ENCODE results near the gene COPB1. TPM values are rescaled to one million over a fixed set of nuclear protein-coding genes. Genes with fewer than 3 reads are reported as not detected.
"Not testable (repeated sequence)": the region's sequence is repeated elsewhere in the genome, so short reads cannot be mapped to it uniquely, and the experiment has no call there.

COPB1 gene
- total RNA-seq, 2 experiments from 2014 or later: 98.0 to 100.0 TPM

- peaks cover 11% of the 10 kb centered on the region for H3K36me3 Mint-ChIP-seq (ENCODE audit: low read depth)
- POLR2A ChIA-PET, H3K27ac Mint-ChIP-seq, H3K9me3 Mint-ChIP-seq, H3K27me3 Mint-ChIP-seq, H3K4me3 Mint-ChIP-seq, DNase-seq: not testable (repeated sequence)
- H3K4me1 Mint-ChIP-seq: peaks cover 18% of the 10 kb centered on the region
- CTCF ChIA-PET: interaction anchor here (0.7 to 7.1 kb wide), 7 partner anchors 43 to 547 kb away, joined by 3 to 59 read pairs (median 3); no protein-coding TSS in a partner anchor
Observed at GRCh38 chr11:14535166-14535565, 35.6 kb upstream of the COPB1 start.

GRCh38 chr11:14529951-14530350 lies 30.3 kb upstream of the COPB1 start:
- no peak for DNase-seq
- peaks cover 11% of the 10 kb centered on the region for H3K36me3 Mint-ChIP-seq (ENCODE audit: low read depth)
- CTCF ChIA-PET: interaction anchor here (1.3 to 7.1 kb wide), 2 partner anchors 10 to 377 kb away, joined by 6 to 59 read pairs; partner anchors contain the start of gene PSMA1
- no peak overlapping the region for H3K4me3 Mint-ChIP-seq
- H3K27me3 Mint-ChIP-seq: no peaks in the 10 kb centered on the region
- POLR2A ChIA-PET: interaction anchor here (1.0 to 2.0 kb wide), 3 partner anchors 9 to 378 kb away, joined by 3 to 6 read pairs (median 3); partner anchors contain the start of gene PSMA1
- no peak overlapping the region for H3K27ac Mint-ChIP-seq
- no peaks in the 10 kb centered on the region for H3K9me3 Mint-ChIP-seq
- H3K4me1 Mint-ChIP-seq: no peaks in the 10 kb centered on the region

GRCh38 chr11:14529321-14529720 lies 29.7 kb upstream of the COPB1 start:
- POLR2A ChIA-PET: interaction anchor here (1.0 to 2.0 kb wide), 3 partner anchors 9 to 379 kb away, joined by 3 to 6 read pairs (median 3); partner anchors contain the start of gene PSMA1
- Mint-ChIP-seq H3K4me1 (no peaks in the 10 kb centered on the region), H3K4me3 (no peak overlapping the region)

GRCh38 chr11:14522801-14523200 lies 23.2 kb upstream of the COPB1 start:
- no peaks in the 10 kb centered on the region for H3K27me3 Mint-ChIP-seq
- POLR2A ChIA-PET: interaction anchor here (0.8 to 1.2 kb wide), 4 partner anchors 21 to 385 kb away, joined by 3 to 4 read pairs (median 4); no protein-coding TSS in a partner anchor
- H3K27ac Mint-ChIP-seq: no peak overlapping the region
- DNase-seq: no peak
- CTCF ChIA-PET: interaction anchor here (1.3 to 2.8 kb wide), 3 partner anchors 56 to 385 kb away, joined by 3 to 18 read pairs (median 4); no protein-coding TSS in a partner anchor
- peaks cover 17% of the 10 kb centered on the region for H3K4me1 Mint-ChIP-seq
- H3K4me3 Mint-ChIP-seq: no peak overlapping the region
- H3K9me3 Mint-ChIP-seq: no peaks in the 10 kb centered on the region
- H3K36me3 Mint-ChIP-seq (ENCODE audit: low read depth): peaks cover 28% of the 10 kb centered on the region

More at GRCh38 chr11:14529321-14529720, 29.7 kb upstream of the COPB1 start:
- H3K36me3 Mint-ChIP-seq (ENCODE audit: low read depth): peaks cover 11% of the 10 kb centered on the region
- H3K9me3 Mint-ChIP-seq: no peaks in the 10 kb centered on the region
- DNase-seq: no peak
- no peaks in the 10 kb centered on the region for H3K27me3 Mint-ChIP-seq
- no peak overlapping the region for H3K27ac Mint-ChIP-seq
- CTCF ChIA-PET: interaction anchor here (1.3 to 7.1 kb wide), 2 partner anchors 10 to 377 kb away, joined by 6 to 59 read pairs; partner anchors contain the start of gene PSMA1

- no peak overlapping the region for H3K4me3 Mint-ChIP-seq
- POLR2A ChIA-PET: interaction anchor here (0.9 kb wide), 1 partner anchor 385 kb away, joined by 3 read pairs; no protein-coding TSS in a partner anchor
Observed at GRCh38 chr11:14522245-14522644, 22.6 kb upstream of the COPB1 start.

GRCh38 chr11:14520747-14521151 lies 21.1 kb upstream of the COPB1 start:
- no peak for DNase-seq
- ChIA-PET CTCF (interaction anchor here (1.0 to 2.6 kb wide), 8 partner anchors 9 to 386 kb away, joined by 3 to 25 read pairs (median 7); partner anchors contain the start of genes COPB1, CYP2R1 and PDE3B), POLR2A (interaction anchor here (0.7 to 2.6 kb wide), 30 partner anchors 10 to 386 kb away, joined by 3 to 78 read pairs (median 6); partner anchors contain the start of genes COPB1, CYP2R1 and PDE3B)
- Mint-ChIP-seq H3K36me3 (ENCODE audit: low read depth) (peaks cover 38% of the 10 kb centered on the region), H3K4me1 (peaks cover 25% of the 10 kb centered on the region), H3K4me3 (peak overlapping the region; percentile 92), H3K27me3 (no peaks in the 10 kb centered on the region), H3K9me3 (no peaks in the 10 kb centered on the region), H3K27ac (peak overlapping the region; percentile 94)

More at GRCh38 chr11:14522245-14522644, 22.6 kb upstream of the COPB1 start:
- no peak overlapping the region for H3K27ac Mint-ChIP-seq
- peaks cover 22% of the 10 kb centered on the region for H3K4me1 Mint-ChIP-seq
- H3K9me3 Mint-ChIP-seq: no peaks in the 10 kb centered on the region
- no peak for DNase-seq
- CTCF ChIA-PET: interaction anchor here (1.5 to 2.8 kb wide), 2 partner anchors 122 to 386 kb away, joined by 3 to 18 read pairs; no protein-coding TSS in a partner anchor
- no peaks in the 10 kb centered on the region for H3K27me3 Mint-ChIP-seq
- peaks cover 34% of the 10 kb centered on the region for H3K36me3 Mint-ChIP-seq (ENCODE audit: low read depth)

- POLR2A ChIA-PET: interaction anchor here (0.7 to 2.6 kb wide), 37 partner anchors 10 to 387 kb away, joined by 3 to 78 read pairs (median 5); partner anchors contain the start of genes COPB1, CYP2R1 and PDE3B
- peak; percentile 95 for DNase-seq
- Mint-ChIP-seq H3K36me3 (ENCODE audit: low read depth) (peaks cover 38% of the 10 kb centered on the region), H3K4me1 (peaks cover 25% of the 10 kb centered on the region), H3K9me3 (no peaks in the 10 kb centered on the region), H3K4me3 (peak within 1 kb of the TSS; percentile 92), H3K27ac (peak within 1 kb of the TSS; percentile 94), H3K27me3 (no peaks in the 10 kb centered on the region)
- CTCF ChIA-PET: interaction anchor here (1.0 to 2.6 kb wide), 10 partner anchors 9 to 486 kb away, joined by 3 to 25 read pairs (median 6); partner anchors contain the start of genes COPB1, CYP2R1 and PDE3B
Observed at GRCh38 chr11:14519917-14520746, 20.5 kb upstream of the COPB1 start, which contains the start of gene PSMA1. TSS of gene PSMA1 (minus strand) at chr11:14520386. CDS start at chr11:14520299, 87 bp downstream.

- no peaks in the 10 kb centered on the region for H3K27me3 Mint-ChIP-seq
- peak; percentile 46 for DNase-seq
- H3K4me1 Mint-ChIP-seq: peaks cover 26% of the 10 kb centered on the region
- H3K27ac Mint-ChIP-seq: peak overlapping the region; percentile 94
- H3K9me3 Mint-ChIP-seq: no peaks in the 10 kb centered on the region
- ChIA-PET POLR2A (interaction anchor here (0.7 to 2.6 kb wide), 30 partner anchors 12 to 387 kb away, joined by 3 to 78 read pairs (median 6); partner anchors contain the start of genes COPB1, CYP2R1 and PDE3B), CTCF (interaction anchor here (0.8 to 2.6 kb wide), 8 partner anchors 10 to 486 kb away, joined by 3 to 25 read pairs (median 5); partner anchors contain the start of genes COPB1 and PDE3B)
- H3K4me3 Mint-ChIP-seq: peak overlapping the region; percentile 92
- peaks cover 44% of the 10 kb centered on the region for H3K36me3 Mint-ChIP-seq (ENCODE audit: low read depth)
Observed at GRCh38 chr11:14519597-14519916, 19.9 kb upstream of the COPB1 start.

- Mint-ChIP-seq H3K27me3 (no peaks in the 10 kb centered on the region), H3K4me1 (peaks cover 26% of the 10 kb centered on the region), H3K36me3 (ENCODE audit: low read depth) (peaks cover 51% of the 10 kb centered on the region), H3K9me3 (no peaks in the 10 kb centered on the region), H3K27ac (peak overlapping the region; percentile 94), H3K4me3 (peak overlapping the region; percentile 92)
- DNase-seq: no peak
- CTCF ChIA-PET: interaction anchor here (0.6 to 2.6 kb wide), 7 partner anchors 11 to 487 kb away, joined by 3 to 25 read pairs (median 6); partner anchors contain the start of genes COPB1 and PDE3B
- POLR2A ChIA-PET: interaction anchor here (1.2 to 6.8 kb wide), 14 partner anchors 15 to 388 kb away, joined by 4 to 78 read pairs (median 17); partner anchors contain the start of genes COPB1, CYP2R1 and PDE3B
Observed at GRCh38 chr11:14518820-14519219, 19.2 kb upstream of the COPB1 start.

GRCh38 chr11:14513800-14514199 lies 14.2 kb upstream of the COPB1 start:
- no peak for DNase-seq
- Mint-ChIP-seq H3K9me3 (no peaks in the 10 kb centered on the region), H3K27me3 (no peaks in the 10 kb centered on the region), H3K36me3 (ENCODE audit: low read depth) (peaks cover 65% of the 10 kb centered on the region), H3K4me3 (no peak overlapping the region), H3K27ac (no peak overlapping the region), H3K4me1 (peaks cover 35% of the 10 kb centered on the region)
- ChIA-PET CTCF (interaction anchor here (0.7 to 1.6 kb wide), 3 partner anchors 43 to 394 kb away, joined by 3 to 5 read pairs (median 5); no protein-coding TSS in a partner anchor), POLR2A (interaction anchor here (6.8 kb wide), 1 partner anchor 14 kb away, joined by 48 read pairs; the partner anchor contains the start of gene COPB1)

- H3K27ac Mint-ChIP-seq: no peak overlapping the region
- no peaks in the 10 kb centered on the region for H3K9me3 Mint-ChIP-seq
- H3K4me1 Mint-ChIP-seq: peaks cover 23% of the 10 kb centered on the region
- peaks cover 71% of the 10 kb centered on the region for H3K36me3 Mint-ChIP-seq (ENCODE audit: low read depth)
- no peak overlapping the region for H3K4me3 Mint-ChIP-seq
- ChIA-PET CTCF (no interaction called here), POLR2A (interaction anchor here (1.7 kb wide), 1 partner anchor 14 kb away, joined by 5 read pairs; the partner anchor contains the start of gene PSMA1)
- no peaks in the 10 kb centered on the region for H3K27me3 Mint-ChIP-seq
- no peak for DNase-seq
Observed at GRCh38 chr11:14506532-14506931, 6.9 kb upstream of the COPB1 start.

- H3K4me3 Mint-ChIP-seq: no peak overlapping the region
- H3K27me3 Mint-ChIP-seq: no peaks in the 10 kb centered on the region
- no peaks in the 10 kb centered on the region for H3K9me3 Mint-ChIP-seq
- peaks cover 30% of the 10 kb centered on the region for H3K4me1 Mint-ChIP-seq
- ChIA-PET POLR2A (interaction anchor here (1.0 to 1.4 kb wide), 2 partner anchors 17 to 142 kb away, joined by 4 to 7 read pairs; partner anchors contain the start of gene PSMA1), CTCF (interaction anchor here (0.5 to 3.2 kb wide), 4 partner anchors 10 to 405 kb away, joined by 3 to 9 read pairs (median 4); no protein-coding TSS in a partner anchor)
- H3K36me3 Mint-ChIP-seq (ENCODE audit: low read depth): peaks cover 56% of the 10 kb centered on the region
- no peak overlapping the region for H3K27ac Mint-ChIP-seq
- no peak for DNase-seq
Observed at GRCh38 chr11:14503023-14503422, 3.4 kb upstream of the COPB1 start.
